Glutamatergic neuron (in vitro differentiated cells): ENCODE data around the gene LDLRAD3. TPM values are rescaled to one million over a fixed set of nuclear protein-coding genes. Genes with fewer than 3 reads are reported as not detected.

Source experiments
- DNase-seq: peaks from one replicate; pipeline ENCODE4 v3.0.0; 2022
- H3K27ac Mint-ChIP-seq: one replicate; pipeline ENCODE4 v1.8.0; 2020; ENCODE audit warnings: mild to moderate bottlenecking, mixed read lengths, inconsistent platforms; ENCODE audit not compliant: unreplicated experiment
- H3K27me3 Mint-ChIP-seq: one replicate; pipeline ENCODE4 v1.8.0; 2020; ENCODE audit warnings: mild to moderate bottlenecking, moderate library complexity, mixed read lengths, inconsistent platforms; ENCODE audit not compliant: unreplicated experiment
- H3K36me3 Mint-ChIP-seq: one replicate; pipeline ENCODE4 v1.8.0; 2020; ENCODE audit warnings: mild to moderate bottlenecking, mixed read lengths, inconsistent platforms; ENCODE audit not compliant: unreplicated experiment
- H3K4me1 Mint-ChIP-seq: one replicate; pipeline ENCODE4 v1.8.0; 2020; ENCODE audit warnings: mild to moderate bottlenecking, low read depth, mixed read lengths, inconsistent platforms; ENCODE audit not compliant: unreplicated experiment
- H3K4me3 Mint-ChIP-seq: one replicate; pipeline ENCODE4 v1.8.0; 2020; ENCODE audit warnings: mild to moderate bottlenecking, mixed read lengths, inconsistent platforms; ENCODE audit not compliant: unreplicated experiment
- H3K9me3 Mint-ChIP-seq: one replicate; pipeline ENCODE4 v1.8.0; 2020; ENCODE audit warnings: mild to moderate bottlenecking, moderate library complexity, mixed read lengths, inconsistent platforms; ENCODE audit not compliant: unreplicated experiment
- CTCF ChIP-seq: fragments of 200-600 bp; sonication (generic); IDR thresholded peaks from one replicate; pipeline ENCODE4 v1.5.0; 2021; ENCODE audit not compliant: partially characterized antibody, unreplicated experiment
- total RNA-seq: library from RNA; stranded (reverse); fragmentation: NEBNext Ultra II Directional; extraction: Animal tissue kit (Norgen Biotek cat#: 25700); gene quantifications from one replicate; pipeline ENCODE4 v1.2.1, GENCODE V29; 2021; ENCODE audit not compliant: unreplicated experiment

The LDLRAD3 gene
- total RNA-seq, 1 donor from 2014 or later = 59.9 TPM

GRCh38 chr11:36057379-36058042 is 113.6 kb downstream of the LDLRAD3 start:
- no peak overlapping the region for H3K4me3 Mint-ChIP-seq
- peaks cover 6% of the 10 kb centered on the region for H3K27me3 Mint-ChIP-seq
- no peak for DNase-seq
- H3K9me3 Mint-ChIP-seq = peaks cover 6% of the 10 kb centered on the region
- H3K36me3 Mint-ChIP-seq = peaks cover 8% of the 10 kb centered on the region
- TF ChIP-seq CTCF = no peak
- H3K27ac Mint-ChIP-seq = no peak overlapping the region
- peaks cover 19% of the 10 kb centered on the region for H3K4me1 Mint-ChIP-seq

- no peak for TF ChIP-seq CTCF
- no peak overlapping the region for H3K27ac Mint-ChIP-seq
- H3K27me3 Mint-ChIP-seq = peaks cover 5% of the 10 kb centered on the region
- no peak for DNase-seq
- H3K4me3 Mint-ChIP-seq = no peak overlapping the region
- peaks cover 17% of the 10 kb centered on the region for H3K4me1 Mint-ChIP-seq
- peaks cover 5% of the 10 kb centered on the region for H3K9me3 Mint-ChIP-seq
- peaks cover 5% of the 10 kb centered on the region for H3K36me3 Mint-ChIP-seq
These were observed 115.8 kb downstream of the LDLRAD3 start for GRCh38 chr11:36059660-36060059.

GRCh38 chr11:36060926-36061325 is 117.1 kb downstream of the LDLRAD3 start:
- peaks cover 4% of the 10 kb centered on the region for H3K9me3 Mint-ChIP-seq
- DNase-seq = no peak
- H3K4me3 Mint-ChIP-seq = no peak overlapping the region
- H3K4me1 Mint-ChIP-seq = peaks cover 12% of the 10 kb centered on the region
- H3K27me3 Mint-ChIP-seq = no peaks in the 10 kb centered on the region
- no peak for TF ChIP-seq CTCF
- H3K36me3 Mint-ChIP-seq = no peaks in the 10 kb centered on the region
- no peak overlapping the region for H3K27ac Mint-ChIP-seq

- Mint-ChIP-seq H3K36me3 (peaks cover under 1% of the 10 kb centered on the region), H3K4me3 (no peak overlapping the region), H3K9me3 (peaks cover 5% of the 10 kb centered on the region), H3K27ac (no peak overlapping the region), H3K4me1 (peaks cover 12% of the 10 kb centered on the region), H3K27me3 (no peaks in the 10 kb centered on the region)
- TF ChIP-seq CTCF = no peak
- no peak for DNase-seq
These were observed 117.6 kb downstream of the LDLRAD3 start for GRCh38 chr11:36061471-36061870.

GRCh38 chr11:36062796-36063365 is 119.0 kb downstream of the LDLRAD3 start:
- Mint-ChIP-seq H3K4me3 (no peak overlapping the region), H3K36me3 (peaks cover 6% of the 10 kb centered on the region), H3K27me3 (no peaks in the 10 kb centered on the region), H3K4me1 (peaks cover 3% of the 10 kb centered on the region), H3K9me3 (peaks cover 11% of the 10 kb centered on the region), H3K27ac (no peak overlapping the region)
- TF ChIP-seq CTCF = no peak
- no peak for DNase-seq
